Neural crest cell (in vitro differentiated cells): ENCODE measurements around the gene NEMF. TPM values are rescaled to one million over a fixed set of nuclear protein-coding genes. Genes with fewer than 3 reads are reported as not detected.

Experiments
- DNase-seq: peaks from one replicate; pipeline ENCODE4 v3.0.0; 2021; ENCODE audit warnings: low read depth, mixed read lengths, low spot score
- H3K27ac Mint-ChIP-seq: one replicate; pipeline ENCODE4 v1.8.0; 2021; ENCODE audit warnings: mild to moderate bottlenecking, mixed read lengths; ENCODE audit not compliant: unreplicated experiment
- H3K27me3 Mint-ChIP-seq: 2 replicates; pipeline ENCODE4 v1.8.0; 2021; ENCODE audit warnings: low read depth, mild to moderate bottlenecking, mixed read lengths
- H3K36me3 Mint-ChIP-seq: 2 replicates; pipeline ENCODE4 v1.8.0; 2021; ENCODE audit warnings: low read depth, mild to moderate bottlenecking, mixed read lengths
- H3K4me1 Mint-ChIP-seq: 2 replicates; pipeline ENCODE4 v1.8.0; 2021; ENCODE audit warnings: mixed read lengths
- H3K4me3 Mint-ChIP-seq: one replicate; pipeline ENCODE4 v1.8.0; 2021; ENCODE audit warnings: mild to moderate bottlenecking, mixed read lengths
- H3K9me3 Mint-ChIP-seq: 2 replicates; pipeline ENCODE4 v1.8.0; 2021; ENCODE audit warnings: mixed read lengths
- total RNA-seq: library from RNA; stranded (reverse); gene quantifications from 2 replicates; pipeline ENCODE4 v1.2.1, GENCODE V29; 2021
- TF ChIP-seq, protein P1 (sequence below): fragments of 200-600 bp; sonication (generic); conservative IDR thresholded peaks from 2 replicates; pipeline ENCODE4 v1.5.0; 2021; ENCODE audit warnings: antibody characterized with exemption, mild to moderate bottlenecking

The NEMF gene
- total RNA-seq, 1 donor from 2014 or later, result 71.0 TPM

DNA sequence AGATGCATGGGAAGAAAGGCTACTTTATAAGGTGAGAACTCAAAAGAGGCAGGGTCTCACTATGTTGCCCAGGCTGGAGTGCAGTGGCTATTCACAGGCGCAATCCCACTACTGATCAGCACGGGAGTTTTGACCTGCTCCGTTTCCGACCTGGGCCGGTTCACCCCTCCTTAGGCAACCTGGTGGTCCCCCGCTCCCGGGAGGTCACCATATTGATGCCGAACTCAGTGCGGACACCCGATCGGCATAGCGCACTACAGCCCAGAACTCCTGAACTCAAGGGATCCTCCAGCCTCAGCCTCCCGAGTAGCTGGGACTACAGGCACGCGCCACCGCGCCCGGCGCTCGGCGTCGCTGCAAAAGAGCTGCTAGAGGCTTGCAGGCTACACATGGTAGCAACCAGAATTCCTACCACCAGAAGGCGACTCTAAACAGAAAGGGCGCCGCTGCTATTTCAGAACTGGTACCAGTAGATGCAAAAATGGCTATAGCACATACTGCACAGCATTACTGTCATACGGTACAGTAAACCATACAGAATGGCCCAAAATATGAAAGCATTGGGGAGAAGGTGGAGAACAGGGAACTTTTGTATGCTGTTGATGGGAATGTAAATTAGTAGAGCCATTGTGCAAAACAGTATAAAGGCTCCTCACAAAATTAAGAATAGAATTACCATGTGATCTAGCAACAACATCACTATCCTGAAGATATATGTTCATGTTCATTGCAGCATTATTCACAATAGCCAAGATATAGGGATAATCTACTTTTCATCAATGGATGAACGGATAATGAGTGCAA, 1.2 kb upstream of the NEMF start:
- Mint-ChIP-seq H3K36me3 (peaks cover 7% of the 10 kb centered on the region), H3K27ac (no peak overlapping the region), H3K27me3 (no peaks in the 10 kb centered on the region), H3K4me3 (peak overlapping the region; percentile 98), H3K9me3 (no peaks in the 10 kb centered on the region), H3K4me1 (peaks cover 18% of the 10 kb centered on the region)
- peak; percentile 68 for DNase-seq
- TF ChIP-seq, protein P1, sequence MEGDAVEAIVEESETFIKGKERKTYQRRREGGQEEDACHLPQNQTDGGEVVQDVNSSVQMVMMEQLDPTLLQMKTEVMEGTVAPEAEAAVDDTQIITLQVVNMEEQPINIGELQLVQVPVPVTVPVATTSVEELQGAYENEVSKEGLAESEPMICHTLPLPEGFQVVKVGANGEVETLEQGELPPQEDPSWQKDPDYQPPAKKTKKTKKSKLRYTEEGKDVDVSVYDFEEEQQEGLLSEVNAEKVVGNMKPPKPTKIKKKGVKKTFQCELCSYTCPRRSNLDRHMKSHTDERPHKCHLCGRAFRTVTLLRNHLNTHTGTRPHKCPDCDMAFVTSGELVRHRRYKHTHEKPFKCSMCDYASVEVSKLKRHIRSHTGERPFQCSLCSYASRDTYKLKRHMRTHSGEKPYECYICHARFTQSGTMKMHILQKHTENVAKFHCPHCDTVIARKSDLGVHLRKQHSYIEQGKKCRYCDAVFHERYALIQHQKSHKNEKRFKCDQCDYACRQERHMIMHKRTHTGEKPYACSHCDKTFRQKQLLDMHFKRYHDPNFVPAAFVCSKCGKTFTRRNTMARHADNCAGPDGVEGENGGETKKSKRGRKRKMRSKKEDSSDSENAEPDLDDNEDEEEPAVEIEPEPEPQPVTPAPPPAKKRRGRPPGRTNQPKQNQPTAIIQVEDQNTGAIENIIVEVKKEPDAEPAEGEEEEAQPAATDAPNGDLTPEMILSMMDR, result peak; percentile 77

DNA sequence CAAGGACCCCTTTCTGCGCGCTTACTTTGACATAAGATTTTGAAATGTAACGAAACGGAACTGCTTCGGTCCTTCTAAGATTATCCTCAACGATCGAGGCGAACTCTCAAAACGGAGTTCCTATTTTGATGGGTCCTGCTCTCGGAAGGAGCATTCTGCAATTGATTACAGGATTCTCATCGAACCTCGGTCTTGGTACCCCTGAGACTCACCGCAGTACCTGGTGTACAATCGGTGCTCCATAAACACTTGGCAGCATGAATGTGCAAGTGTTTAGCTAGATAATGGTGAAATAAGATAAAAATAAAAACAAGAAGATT, 530 bp upstream of the NEMF start:
- Mint-ChIP-seq H3K9me3 (no peaks in the 10 kb centered on the region), H3K4me1 (peaks cover 18% of the 10 kb centered on the region), H3K36me3 (peaks cover 7% of the 10 kb centered on the region), H3K27me3 (no peaks in the 10 kb centered on the region), H3K4me3 (peak overlapping the region; percentile 98), H3K27ac (peak overlapping the region; percentile 99)
- TF ChIP-seq, protein P1, result no peak
- no peak for DNase-seq

DNA sequence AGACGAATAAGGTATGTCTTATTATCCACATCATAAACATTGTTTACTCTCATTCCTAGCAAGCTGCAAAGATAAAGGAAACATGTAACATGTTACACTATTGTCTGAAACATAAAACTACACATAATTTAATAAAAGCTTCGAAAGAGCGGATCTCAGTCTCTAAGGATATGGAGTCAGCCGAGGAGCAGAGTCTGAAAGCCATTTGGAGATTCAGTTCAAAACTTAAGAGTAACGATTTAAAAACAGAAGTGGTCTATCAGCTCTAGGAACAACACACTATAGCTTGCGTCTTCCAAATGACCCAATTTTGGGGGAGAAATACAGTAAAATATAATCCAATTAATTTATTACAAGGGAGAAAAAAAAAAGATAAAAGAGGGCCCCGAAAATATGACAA, 775 bp downstream of the NEMF start:
- TF ChIP-seq, protein P1, result no peak
- H3K9me3 Mint-ChIP-seq, result no peaks in the 10 kb centered on the region
- peak overlapping the region; percentile 98 for H3K4me3 Mint-ChIP-seq
- H3K36me3 Mint-ChIP-seq, result peaks cover 7% of the 10 kb centered on the region
- H3K4me1 Mint-ChIP-seq, result peaks cover 18% of the 10 kb centered on the region
- peak overlapping the region; percentile 65 for H3K27ac Mint-ChIP-seq
- no peaks in the 10 kb centered on the region for H3K27me3 Mint-ChIP-seq
- DNase-seq, result no peak

DNA sequence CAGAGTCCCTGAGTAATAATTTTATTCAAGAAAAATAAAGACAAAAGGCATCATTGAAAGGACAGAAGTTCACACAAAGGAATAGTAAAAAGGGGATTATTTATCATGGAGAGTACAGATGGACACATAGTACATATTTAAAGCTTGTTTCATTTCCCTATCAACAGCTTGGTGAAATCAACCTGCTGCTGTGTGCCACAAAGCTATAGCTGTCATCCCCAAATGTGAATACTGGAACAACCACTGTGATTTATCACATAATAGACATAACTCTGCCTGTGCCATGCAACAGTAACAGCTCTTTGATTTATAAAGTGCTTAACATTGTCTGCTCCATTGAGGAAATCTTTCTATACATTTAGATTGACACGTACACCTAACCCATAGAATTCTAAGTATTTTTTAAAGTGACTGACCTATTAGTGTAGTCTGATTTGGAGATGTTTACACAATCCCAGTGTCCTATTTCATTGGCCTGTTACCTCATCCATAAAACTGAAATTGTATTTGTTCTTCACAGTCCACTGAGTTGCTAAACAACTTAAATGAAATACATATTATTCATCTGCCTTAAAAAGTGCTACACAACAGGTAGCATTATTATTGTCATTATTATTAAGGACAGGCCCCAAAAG, 3.3 kb downstream of the NEMF start:
- H3K27me3 Mint-ChIP-seq, result no peaks in the 10 kb centered on the region
- H3K4me3 Mint-ChIP-seq, result peak overlapping the region; percentile 47
- DNase-seq, result no peak
- peaks cover 15% of the 10 kb centered on the region for H3K36me3 Mint-ChIP-seq
- TF ChIP-seq, protein P1, result no peak
- H3K4me1 Mint-ChIP-seq, result peaks cover 18% of the 10 kb centered on the region
- no peak overlapping the region for H3K27ac Mint-ChIP-seq
- no peaks in the 10 kb centered on the region for H3K9me3 Mint-ChIP-seq

DNA sequence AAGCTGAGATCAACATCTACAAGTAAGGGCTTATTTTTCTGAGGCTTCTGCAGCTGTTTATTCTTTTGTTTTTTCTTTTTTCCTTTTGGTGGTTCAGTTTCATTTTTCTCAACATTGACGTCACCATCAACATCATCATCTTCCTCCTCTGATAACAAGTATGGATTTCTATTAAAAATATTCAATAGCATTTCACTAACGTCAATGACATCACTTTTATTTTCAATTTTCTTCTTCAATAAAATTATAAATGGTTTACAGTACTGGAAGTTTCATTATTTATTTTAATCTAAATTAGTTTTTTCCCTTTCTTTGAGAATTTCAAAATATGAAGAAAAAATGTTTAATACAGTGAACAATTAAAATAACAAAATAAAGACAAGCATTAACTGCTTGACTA, 23.9 kb downstream of the NEMF start:
- Mint-ChIP-seq H3K4me3 (no peak overlapping the region), H3K9me3 (no peaks in the 10 kb centered on the region), H3K27ac (no peak overlapping the region), H3K4me1 (no peaks in the 10 kb centered on the region), H3K27me3 (no peaks in the 10 kb centered on the region), H3K36me3 (peaks cover 35% of the 10 kb centered on the region)
- TF ChIP-seq, protein P1, result no peak
- DNase-seq, result no peak
